ENCODE results near the gene NSD1. TPM values are rescaled to one million over a fixed set of nuclear protein-coding genes. Genes with fewer than 3 reads are reported as not detected.

NSD1 gene
- total RNA-seq, 2 experiments from 2014 or later = 87.6 to 93.3 TPM

DNA sequence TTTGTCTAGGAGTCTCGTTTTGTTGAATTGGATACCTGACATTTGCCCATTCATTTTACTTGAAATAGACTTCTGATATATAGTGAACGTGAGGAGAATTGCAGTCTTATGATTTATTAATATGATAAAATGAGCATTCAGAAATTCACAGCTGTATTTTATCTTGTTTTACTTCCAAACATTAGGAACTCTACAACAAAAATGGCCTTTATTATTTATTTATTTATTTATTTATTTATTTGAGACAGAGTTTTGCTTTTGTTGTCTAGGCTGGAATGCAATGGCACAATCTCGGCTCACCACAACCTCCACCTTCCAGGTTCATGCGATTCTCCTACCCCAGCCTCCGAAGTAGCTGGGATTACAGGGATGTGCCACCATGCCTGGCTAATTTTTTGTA is 108.7 kb downstream of the NSD1 start:
- Mint-ChIP-seq H3K9me3 (no peaks in the 10 kb centered on the region), H3K27ac (no peak overlapping the region), H3K27me3 (no peaks in the 10 kb centered on the region), H3K36me3 (ENCODE audit: low read depth) (peaks cover 89% of the 10 kb centered on the region), H3K4me3 (no peak overlapping the region), H3K4me1 (ENCODE audit: low read depth) (no peaks in the 10 kb centered on the region)
- TF ChIP-seq, protein P1, sequence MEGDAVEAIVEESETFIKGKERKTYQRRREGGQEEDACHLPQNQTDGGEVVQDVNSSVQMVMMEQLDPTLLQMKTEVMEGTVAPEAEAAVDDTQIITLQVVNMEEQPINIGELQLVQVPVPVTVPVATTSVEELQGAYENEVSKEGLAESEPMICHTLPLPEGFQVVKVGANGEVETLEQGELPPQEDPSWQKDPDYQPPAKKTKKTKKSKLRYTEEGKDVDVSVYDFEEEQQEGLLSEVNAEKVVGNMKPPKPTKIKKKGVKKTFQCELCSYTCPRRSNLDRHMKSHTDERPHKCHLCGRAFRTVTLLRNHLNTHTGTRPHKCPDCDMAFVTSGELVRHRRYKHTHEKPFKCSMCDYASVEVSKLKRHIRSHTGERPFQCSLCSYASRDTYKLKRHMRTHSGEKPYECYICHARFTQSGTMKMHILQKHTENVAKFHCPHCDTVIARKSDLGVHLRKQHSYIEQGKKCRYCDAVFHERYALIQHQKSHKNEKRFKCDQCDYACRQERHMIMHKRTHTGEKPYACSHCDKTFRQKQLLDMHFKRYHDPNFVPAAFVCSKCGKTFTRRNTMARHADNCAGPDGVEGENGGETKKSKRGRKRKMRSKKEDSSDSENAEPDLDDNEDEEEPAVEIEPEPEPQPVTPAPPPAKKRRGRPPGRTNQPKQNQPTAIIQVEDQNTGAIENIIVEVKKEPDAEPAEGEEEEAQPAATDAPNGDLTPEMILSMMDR (IDR thresholded peaks at IDR 0.05) = no peak
- ATAC-seq (ENCODE audit: poor library complexity) = no peak
- DNase-seq = no peak
- ChIA-PET CTCF (no interaction called here), POLR2A (no interaction called here)
- intact Hi-C loops (cut with DNase I, micrococcal nuclease) = no loop called here
- Histone ChIP-seq H3K36me3 (ENCODE audit: insufficient read depth, low read length) (peaks cover 81% of the 10 kb centered on the region), H3K4me1 (ENCODE audit: insufficient read depth, low read length) (no peaks in the 10 kb centered on the region), H3K27me3 (ENCODE audit: control insufficient read depth in 1 of 2, insufficient read depth in 2 of 2, low read length in 2 of 2) (no peaks in the 10 kb centered on the region), H3K9me3 (ENCODE audit: control insufficient read depth in 1 of 2, insufficient read depth in 1 of 2, low read length in 2 of 2) (no peaks in the 10 kb centered on the region), H3K4me3 (ENCODE audit: low read length) (no peak overlapping the region), H3K27ac (ENCODE audit: low read depth in 1 of 2, low read length in 2 of 2) (no peak overlapping the region)

DNA sequence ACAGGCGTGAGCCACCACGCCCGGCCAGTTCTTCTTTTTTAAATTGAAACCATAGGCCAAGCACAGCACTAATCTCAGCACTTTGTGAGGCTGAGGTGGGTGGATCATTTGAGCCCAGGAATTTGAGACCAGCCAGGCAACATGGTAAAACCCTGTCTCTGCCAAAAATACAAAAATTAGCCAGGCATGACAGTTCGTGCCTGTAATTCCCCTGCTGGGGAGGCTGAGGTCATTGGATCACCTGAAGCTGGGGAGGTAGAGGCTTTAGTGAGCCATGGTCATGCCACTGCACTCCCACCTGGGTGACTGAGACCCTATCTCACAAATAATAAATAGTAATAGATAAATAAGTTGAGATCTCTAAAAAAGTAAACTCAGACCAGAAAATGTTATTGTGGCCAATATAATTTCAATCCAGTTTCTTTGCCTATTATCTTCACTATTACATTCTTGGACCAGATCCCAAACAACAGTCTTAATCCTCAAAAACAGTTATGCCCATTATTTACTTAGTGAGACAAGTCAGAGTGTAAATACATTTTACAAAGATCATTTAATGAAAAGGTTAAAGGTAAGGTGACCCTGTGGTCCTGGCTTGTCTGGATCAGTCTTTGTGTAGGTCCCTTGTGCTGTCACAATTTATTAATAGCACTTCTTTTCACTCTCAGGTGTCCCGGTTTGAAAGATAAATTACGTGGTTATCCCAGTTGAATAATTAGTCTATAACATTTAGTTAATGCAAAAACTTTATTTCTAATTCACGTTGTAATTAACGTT is 116.4 kb downstream of the NSD1 start:
- Mint-ChIP-seq H3K27me3 (no peaks in the 10 kb centered on the region), H3K27ac (no peak overlapping the region), H3K36me3 (ENCODE audit: low read depth) (peaks cover 81% of the 10 kb centered on the region), H3K4me1 (ENCODE audit: low read depth) (no peaks in the 10 kb centered on the region), H3K9me3 (no peaks in the 10 kb centered on the region), H3K4me3 (no peak overlapping the region)
- CTCF ChIA-PET = no interaction called here
- no peaks in the 10 kb centered on the region for H3K27me3 ChIP-seq (ENCODE audit: control insufficient read depth in 1 of 2, insufficient read depth in 2 of 2, low read length in 2 of 2)
- POLR2A ChIA-PET = no interaction called here
- no peak overlapping the region for H3K4me3 ChIP-seq (ENCODE audit: low read length)
- DNase-seq = no peak
- no peaks in the 10 kb centered on the region for H3K9me3 ChIP-seq (ENCODE audit: control insufficient read depth in 1 of 2, insufficient read depth in 1 of 2, low read length in 2 of 2)
- ATAC-seq (ENCODE audit: poor library complexity) = no peak
- H3K36me3 ChIP-seq (ENCODE audit: insufficient read depth, low read length) = peaks cover 92% of the 10 kb centered on the region
- TF ChIP-seq, protein P1 (IDR thresholded peaks at IDR 0.05) = no peak
- no peak overlapping the region for H3K27ac ChIP-seq (ENCODE audit: low read depth in 1 of 2, low read length in 2 of 2)
- no peaks in the 10 kb centered on the region for H3K4me1 ChIP-seq (ENCODE audit: insufficient read depth, low read length)
- intact Hi-C loops (cut with DNase I, micrococcal nuclease) = no loop called here

DNA sequence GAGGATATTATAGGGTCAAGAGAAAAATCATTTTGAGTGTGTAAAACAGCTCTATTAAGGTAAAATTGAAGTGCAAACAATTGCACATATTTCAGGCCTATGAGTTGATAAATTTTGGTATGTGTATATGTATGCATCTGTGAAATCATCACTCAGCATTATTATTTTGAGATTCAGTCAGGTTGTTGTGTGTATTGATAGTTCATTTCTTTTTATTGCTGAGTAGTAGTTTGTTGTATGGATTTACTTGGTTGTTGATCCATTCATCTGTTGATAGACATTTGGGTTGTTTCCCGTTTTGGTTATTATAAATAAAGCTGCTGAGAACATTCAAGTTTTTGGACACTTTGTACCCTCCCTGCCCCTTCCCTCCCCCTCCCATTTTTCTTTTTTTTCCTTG is 119.7 kb downstream of the NSD1 start:
- peak overlapping the region; percentile 16 for H3K27ac Mint-ChIP-seq
- TF ChIP-seq, protein P1 (IDR thresholded peaks at IDR 0.05) = no peak
- no peaks in the 10 kb centered on the region for H3K9me3 ChIP-seq (ENCODE audit: control insufficient read depth in 1 of 2, insufficient read depth in 1 of 2, low read length in 2 of 2)

More for the DNA sequence above, 119.7 kb downstream of the NSD1 start:
- ChIA-PET POLR2A (no interaction called here), CTCF (no interaction called here)
- Mint-ChIP-seq H3K36me3 (ENCODE audit: low read depth) (peaks cover 83% of the 10 kb centered on the region), H3K27me3 (no peaks in the 10 kb centered on the region), H3K4me1 (ENCODE audit: low read depth) (peaks cover 5% of the 10 kb centered on the region), H3K9me3 (no peaks in the 10 kb centered on the region), H3K4me3 (no peak overlapping the region)
- DNase-seq (no peak), ATAC-seq (ENCODE audit: poor library complexity) (no peak)
- H3K4me1 ChIP-seq (ENCODE audit: insufficient read depth, low read length) = no peaks in the 10 kb centered on the region
- no peak overlapping the region for H3K27ac ChIP-seq (ENCODE audit: low read depth in 1 of 2, low read length in 2 of 2)
- no peaks in the 10 kb centered on the region for H3K27me3 ChIP-seq (ENCODE audit: control insufficient read depth in 1 of 2, insufficient read depth in 2 of 2, low read length in 2 of 2)
- intact Hi-C loops (cut with DNase I, micrococcal nuclease) = no loop called here
- no peak overlapping the region for H3K4me3 ChIP-seq (ENCODE audit: low read length)
- peaks cover 90% of the 10 kb centered on the region for H3K36me3 ChIP-seq (ENCODE audit: insufficient read depth, low read length)

All from CD4-positive, alpha-beta T cell (primary cell).